CD4-positive, alpha-beta T cell treated with Interferon gamma for 1 hour (primary cell): ENCODE results near the gene C3orf18.

Experiments
- DNase-seq: peaks from one replicate; pipeline ENCODE4 v3.0.0-alpha.2; 2020

The C3orf18 gene

DNA sequence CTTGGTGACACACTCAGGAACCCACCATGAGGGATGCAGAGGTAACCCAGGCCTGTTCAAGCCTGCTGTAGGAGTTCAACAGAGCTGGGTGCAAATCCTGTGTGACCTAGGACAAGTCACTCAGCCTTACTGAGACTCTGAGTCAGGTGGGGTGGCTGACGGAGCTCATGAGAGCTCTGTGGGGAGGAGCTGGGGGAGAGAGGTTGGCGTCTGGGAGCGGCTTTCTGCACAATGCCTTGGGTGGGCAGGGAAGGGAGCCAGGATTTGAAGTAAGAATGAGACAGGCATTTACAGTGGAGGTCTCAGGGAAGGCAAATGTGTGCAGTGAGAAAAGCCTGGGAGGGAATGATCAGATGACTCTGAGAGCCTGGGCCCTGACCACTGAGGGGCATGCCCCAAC is 18.3 kb downstream of the C3orf18 start:
- DNase-seq: no peak

GRCh38 chr3:50545781-50546180 is 21.8 kb downstream of the C3orf18 start:
- no peak for DNase-seq

GRCh38 chr3:50542177-50543034 is 25.1 kb downstream of the C3orf18 start:
- peak; percentile 41 for DNase-seq

DNA sequence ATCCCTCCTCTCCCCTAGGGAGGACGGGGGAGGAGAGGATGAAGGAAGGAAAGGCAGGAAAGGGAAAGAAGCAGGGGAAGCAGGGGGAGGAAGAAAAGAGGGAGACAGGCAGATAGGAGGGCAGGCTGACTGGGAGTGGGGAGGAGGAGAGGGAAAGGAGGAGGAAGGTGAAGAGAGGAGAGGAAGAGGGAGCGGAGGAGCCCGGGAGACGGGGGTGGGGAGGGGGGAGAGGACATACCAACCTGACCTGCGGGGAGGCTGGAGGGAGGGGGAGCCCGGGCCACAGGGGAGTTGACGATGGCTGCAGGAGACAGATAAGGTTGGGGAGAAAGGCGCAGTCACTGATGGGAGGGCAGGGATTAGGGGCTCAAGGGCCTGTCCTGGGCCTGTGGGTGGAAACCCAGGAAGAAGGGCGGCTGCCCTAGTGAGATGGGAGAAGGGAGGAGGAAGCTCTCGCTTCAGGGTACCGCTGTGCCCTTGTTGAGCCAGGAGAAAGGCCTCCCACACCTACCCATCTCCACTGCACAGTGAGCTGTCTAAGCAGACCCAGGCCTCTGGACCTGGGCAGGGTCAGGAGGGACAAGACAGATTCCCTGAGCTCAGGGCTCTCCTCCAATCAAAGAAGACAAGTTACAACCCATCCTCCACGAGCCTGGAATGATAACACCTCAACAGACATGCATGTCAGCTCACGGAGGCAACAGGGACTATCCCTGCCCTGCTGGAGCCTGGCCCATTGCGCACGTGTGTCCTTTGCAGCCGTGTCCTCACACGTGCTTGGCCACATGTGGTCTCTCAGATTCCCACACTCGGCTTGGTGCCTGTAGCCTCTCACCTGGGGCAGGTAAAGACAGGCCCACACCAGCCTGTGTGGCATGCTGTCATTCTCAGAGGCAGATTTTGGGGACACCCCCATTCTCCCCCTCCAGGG is 27.9 kb downstream of the C3orf18 start:
- no peak for DNase-seq

GRCh38 chr3:50537421-50538129 is 30.0 kb downstream of the C3orf18 start:
- no peak for DNase-seq

GRCh38 chr3:50536471-50537180 is 30.9 kb downstream of the C3orf18 start:
- DNase-seq: no peak

- no peak for DNase-seq
Measured at GRCh38 chr3:50534681-50535330, 32.7 kb downstream of the C3orf18 start.

DNA sequence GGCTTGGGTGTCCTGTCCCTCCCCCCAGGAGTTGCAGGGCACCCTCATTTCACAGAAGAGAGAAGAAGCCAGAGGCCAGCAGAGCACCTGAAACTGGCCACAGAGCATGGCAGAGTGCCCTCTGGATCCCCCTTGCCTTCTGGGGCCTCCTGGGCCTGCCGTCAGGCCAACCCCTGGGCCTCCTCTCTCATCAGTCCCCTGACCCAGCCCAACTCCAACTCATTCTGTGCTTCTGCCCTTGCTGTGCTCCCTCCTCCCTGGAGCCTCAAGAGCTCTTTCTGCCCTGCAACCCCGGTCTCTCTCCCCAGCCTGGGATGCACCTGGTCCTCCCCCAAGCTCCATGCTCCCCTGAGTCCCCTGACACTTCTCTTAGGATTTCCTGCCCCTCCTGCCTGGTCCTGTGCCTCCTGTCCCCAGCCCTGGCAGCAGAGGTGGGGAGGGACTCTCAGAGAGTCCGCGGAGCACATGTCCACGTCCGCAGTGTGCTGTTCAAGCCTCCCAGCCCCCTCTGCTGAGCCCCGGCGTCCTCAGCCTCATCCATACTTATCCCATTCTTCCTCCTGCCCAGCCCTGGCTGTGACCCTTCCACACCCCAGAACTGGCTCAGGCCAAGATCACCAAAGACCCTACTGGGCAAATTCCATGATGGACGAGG is 33.6 kb downstream of the C3orf18 start:
- no peak for DNase-seq

DNA sequence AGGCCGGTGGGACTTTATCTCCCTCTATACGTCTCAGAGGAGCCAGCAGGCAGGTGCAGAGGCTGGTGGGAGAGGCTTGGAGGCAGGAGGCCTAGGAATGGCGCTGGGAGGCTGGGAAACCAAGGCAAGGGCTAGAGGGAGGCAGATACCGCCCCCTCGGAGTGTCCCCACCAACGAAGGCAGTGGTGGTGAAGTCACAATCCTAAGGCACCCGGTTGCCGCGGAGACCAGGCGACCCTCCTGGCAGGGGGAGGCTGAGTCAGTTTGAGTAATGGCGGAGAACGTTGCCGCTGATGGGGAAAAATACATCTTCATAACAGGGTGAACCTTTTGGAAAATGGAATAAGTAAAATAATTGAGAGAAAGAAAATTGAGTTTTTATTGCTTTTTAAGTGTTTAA is 34.2 kb downstream of the C3orf18 start:
- no peak for DNase-seq

- no peak for DNase-seq
Measured at GRCh38 chr3:50532062-50532705, 35.4 kb downstream of the C3orf18 start.

DNA sequence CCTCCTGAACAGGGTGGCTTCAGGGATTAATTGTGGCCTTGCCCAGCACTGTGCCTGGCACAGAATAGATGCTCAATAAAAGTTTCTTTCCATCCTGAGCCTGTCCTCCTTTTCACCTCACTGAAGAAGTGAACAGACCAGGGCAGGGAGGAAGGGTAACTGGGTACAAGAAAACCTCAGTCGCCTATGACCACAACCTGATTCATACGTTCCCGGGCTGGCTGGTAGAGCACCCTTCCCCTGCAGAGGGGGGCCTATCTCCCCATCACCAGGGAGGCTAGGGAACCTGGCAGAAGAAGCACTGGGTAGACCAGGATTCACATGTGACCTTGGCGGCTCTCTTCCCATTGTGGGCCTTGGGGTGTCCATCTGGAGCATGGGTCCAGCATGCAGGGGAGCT is 36.3 kb downstream of the C3orf18 start:
- no peak for DNase-seq

DNA sequence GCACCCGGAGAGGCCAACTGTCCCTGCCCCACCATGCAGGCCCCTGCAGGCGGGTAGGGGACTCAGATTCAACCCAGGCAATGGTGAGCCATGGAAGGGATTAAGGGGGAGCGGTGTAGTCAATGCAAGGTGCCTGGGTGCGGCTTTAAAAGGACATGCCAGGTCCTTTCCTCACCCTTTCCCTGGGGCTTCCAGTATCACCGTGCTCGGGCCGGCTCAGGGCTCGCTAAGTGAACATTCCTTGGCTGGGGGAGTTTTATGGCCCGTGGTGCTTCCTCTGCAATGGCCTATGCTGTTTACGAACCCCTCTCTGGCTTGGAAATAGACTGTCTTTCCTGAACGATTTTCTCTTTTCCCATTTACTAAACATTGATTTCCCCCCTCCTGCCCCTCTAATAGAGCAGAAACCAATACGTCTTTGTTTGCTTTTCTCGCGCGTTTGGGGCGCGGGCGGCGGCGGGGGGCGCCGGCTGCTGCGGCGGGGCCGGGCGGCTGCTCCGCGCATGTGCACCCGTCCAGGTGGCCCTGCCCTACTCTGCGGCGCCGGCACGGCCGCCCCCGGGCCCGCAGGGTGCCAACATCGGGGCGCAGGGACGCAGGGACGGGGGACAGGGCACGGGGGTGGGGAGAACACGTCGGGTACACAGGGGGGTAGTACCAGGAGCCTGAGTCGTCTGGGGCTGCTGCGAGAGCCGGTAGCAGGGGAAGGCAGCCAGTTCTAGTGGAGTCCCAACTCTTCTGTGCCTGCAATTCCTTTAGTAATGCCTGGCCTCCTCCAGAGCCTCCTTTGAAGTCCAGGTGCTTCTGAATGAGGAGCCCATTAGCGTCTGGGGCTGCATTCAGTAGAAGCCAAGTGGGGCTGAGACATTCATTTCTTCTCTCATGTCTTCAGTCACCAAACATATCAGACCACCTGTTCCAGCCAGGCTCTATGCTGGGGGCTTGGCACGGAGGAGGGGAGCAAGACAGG is 37.3 kb downstream of the C3orf18 start:
- no peak for DNase-seq

DNA sequence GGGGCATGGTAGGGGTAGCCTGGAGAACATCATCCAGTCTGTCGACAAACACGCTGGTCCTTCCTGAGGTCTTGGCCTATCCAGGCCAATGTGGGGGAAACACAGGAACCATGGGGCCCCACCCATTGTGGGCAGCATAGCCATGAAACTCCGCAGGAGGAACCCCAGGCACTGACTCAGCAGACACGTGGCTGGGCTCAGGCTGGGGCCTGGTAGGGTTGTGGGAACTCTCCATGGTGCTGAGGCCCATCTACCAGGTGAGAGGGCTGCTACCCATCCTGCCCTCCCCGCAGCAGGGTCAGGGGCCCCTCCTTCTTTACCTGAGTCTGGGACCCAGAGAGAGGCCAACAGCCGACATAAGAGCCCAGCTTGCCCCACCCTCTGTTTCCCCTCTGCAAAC is 41.6 kb downstream of the C3orf18 start:
- DNase-seq: peak; percentile 51

GRCh38 chr3:50525191-50525910 is 42.2 kb downstream of the C3orf18 start:
- no peak for DNase-seq

DNA sequence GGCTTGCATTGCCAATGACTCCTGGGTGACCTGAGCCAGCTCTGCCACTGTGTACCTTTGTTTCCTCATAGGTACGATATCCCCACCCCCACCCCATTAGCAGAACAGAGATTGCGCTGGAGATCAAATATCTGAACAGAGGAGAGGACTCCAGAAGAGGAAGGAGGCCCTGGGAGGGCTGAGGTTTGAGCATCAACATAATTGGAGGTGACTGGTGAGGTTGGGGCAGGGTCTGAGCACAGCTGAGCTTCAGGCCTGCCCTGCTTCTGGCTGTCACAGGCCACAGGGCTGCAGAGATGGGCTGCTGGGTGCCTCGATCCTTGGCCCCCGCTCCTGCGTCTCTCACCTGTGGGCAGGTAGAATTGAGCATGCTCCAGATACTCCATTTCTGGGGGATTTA is 42.8 kb downstream of the C3orf18 start:
- no peak for DNase-seq

GRCh38 chr3:50523279-50523811 is 44.2 kb downstream of the C3orf18 start:
- DNase-seq: no peak

- DNase-seq: no peak
Measured at GRCh38 chr3:50521572-50521971, 46.0 kb downstream of the C3orf18 start.

GRCh38 chr3:50520849-50521248 is 46.7 kb downstream of the C3orf18 start:
- DNase-seq: no peak
